GM12801 (cell line): ENCODE data around the gene CDH13.

Source experiments
- CTCF ChIP-seq: IDR thresholded peaks from one replicate; pipeline ENCODE4 v1.5.1; 2011; ENCODE audit warnings: control low read depth; ENCODE audit not compliant: insufficient read length; ENCODE audit errors: extremely low read depth

Gene CDH13

GRCh38 chr16:83312718-83313245 lies 686.0 kb downstream of the CDH13 start:
- no peak for TF ChIP-seq CTCF

- no peak for TF ChIP-seq CTCF
These were observed 688.5 kb downstream of the CDH13 start for GRCh38 chr16:83315271-83315670.

DNA sequence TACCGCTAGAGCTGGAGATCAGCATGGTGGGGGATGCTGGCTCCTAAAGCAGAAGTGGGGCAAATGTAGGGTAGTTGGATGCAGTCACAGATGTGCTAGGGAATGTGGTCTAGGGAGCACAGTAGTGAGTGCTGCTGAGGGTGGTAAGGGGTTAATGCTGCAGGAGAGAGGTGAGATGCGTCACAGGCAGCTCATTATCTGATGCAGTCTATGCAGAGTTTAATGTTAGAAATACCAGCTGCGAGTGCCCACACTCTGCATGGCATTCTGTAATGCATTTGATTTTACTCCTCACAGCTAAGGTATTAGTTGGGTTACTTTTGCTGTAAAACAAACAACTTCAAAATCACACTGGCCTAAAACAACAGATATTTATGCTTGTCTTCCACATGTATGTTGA lies 689.7 kb downstream of the CDH13 start:
- TF ChIP-seq CTCF = no peak

DNA sequence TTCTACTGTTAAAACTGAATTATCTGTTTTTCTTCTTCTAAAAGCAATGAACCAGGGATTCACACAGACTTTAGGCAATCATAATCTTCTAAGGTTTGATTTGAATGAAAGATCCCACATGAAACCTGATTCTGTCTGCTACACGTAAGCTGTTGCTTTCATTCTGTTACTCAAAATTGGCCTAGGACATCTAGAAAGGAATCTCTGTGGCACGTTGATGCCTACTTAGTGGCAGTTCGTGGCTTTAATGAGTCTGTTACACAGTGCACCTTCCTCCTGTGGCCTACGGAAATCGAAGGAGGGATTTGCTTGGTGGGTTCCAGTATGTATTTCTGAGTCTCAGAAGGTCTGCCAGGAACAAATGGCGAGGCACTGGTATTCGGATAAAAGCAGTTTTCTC lies 691.6 kb downstream of the CDH13 start:
- no peak for TF ChIP-seq CTCF

- TF ChIP-seq CTCF = no peak
These were observed 702.2 kb downstream of the CDH13 start for GRCh38 chr16:83328936-83329335.

DNA sequence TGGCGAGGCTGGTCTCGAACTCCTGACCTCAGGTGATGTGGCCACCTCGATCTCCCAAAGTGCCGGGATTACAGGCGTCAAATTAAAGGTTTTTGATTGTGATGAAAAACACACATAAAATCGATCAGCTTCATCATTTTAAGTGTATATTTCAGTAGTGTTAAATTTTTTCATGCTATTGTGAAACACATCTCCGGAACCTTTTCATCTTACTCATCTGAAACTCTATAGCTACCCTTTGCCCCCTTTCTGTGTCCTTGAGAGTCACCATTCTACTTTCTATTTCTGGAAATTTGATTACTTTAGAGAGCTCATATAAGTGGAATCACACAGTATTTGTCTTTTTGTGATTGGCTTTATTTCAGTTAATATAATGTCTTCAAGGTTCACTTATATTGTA lies 702.7 kb downstream of the CDH13 start:
- no peak for TF ChIP-seq CTCF

- no peak for TF ChIP-seq CTCF
These were observed 703.5 kb downstream of the CDH13 start for GRCh38 chr16:83330251-83330650.

- TF ChIP-seq CTCF = no peak
These were observed 708.3 kb downstream of the CDH13 start for GRCh38 chr16:83335076-83335475.
